ENCODE measurements around the gene ZC3H13. TPM values are rescaled to one million over a fixed set of nuclear protein-coding genes. Genes with fewer than 3 reads are reported as not detected.

The ZC3H13 gene
- polyA plus RNA-seq, 4 donors = 54.1 to 73.6 (median 69.9) TPM

Other genes starting within 250 kb of the ZC3H13 start
- gene SIAH3, start 201.0 kb downstream of the ZC3H13 start, polyA plus RNA-seq (ENCODE audit: insufficient read length in 4 of 4) = under 1 TPM; 0.81 to 0.97 (median 0.91) TPM
- gene CPB2, start 52.3 kb upstream of the ZC3H13 start, polyA plus RNA-seq (ENCODE audit: insufficient read length in 4 of 4) = 1 to 10 TPM in 1 of 4 donors, under 1 TPM in 3; 0.16 to 1.8 (median 0.20) TPM
- 10 to 100 TPM in 3 of 4 donors, 1 to 10 TPM in 1; 6.5 to 13.2 (median 10.5) TPM for gene LCP1, start 129.4 kb upstream of the ZC3H13 start, polyA plus RNA-seq (ENCODE audit: insufficient read length in 4 of 4)
- under 1 TPM in 3 of 4 donors, not detected in 1; 0.16 to 0.24 (median 0.18) TPM for gene LRRC63, start 159.2 kb upstream of the ZC3H13 start, polyA plus RNA-seq (ENCODE audit: insufficient read length in 4 of 4)

All from left renal cortex interstitium (tissue), 4 donors.